Activated T-helper 17 cell treated with anti-CD3 and anti-CD28 coated beads, Interleukin-2, amount 50 U/mL, for 72 hours (primary cell): ENCODE data around the gene PTPN12. TPM values are rescaled to one million over a fixed set of nuclear protein-coding genes. Genes with fewer than 3 reads are reported as not detected.
"Not testable (repeated sequence)": the region's sequence is repeated elsewhere in the genome, so short reads cannot be mapped to it uniquely, and the experiment has no call there.

Experiments
- ATAC-seq: fragments of 150-1000 bp; cut with Tn5 transposase; replicated peaks from 2 replicates; pipeline ENCODE4 v1.10.0; 2021; ENCODE audit warnings: mild to moderate bottlenecking, moderate library complexity
- H3K27ac Mint-ChIP-seq: one replicate; pipeline ENCODE4 v1.8.0; 2022; ENCODE audit warnings: mixed read lengths
- H3K27me3 Mint-ChIP-seq: one replicate; pipeline ENCODE4 v1.8.0; 2022; ENCODE audit warnings: mixed read lengths
- H3K36me3 Mint-ChIP-seq: one replicate; pipeline ENCODE4 v1.8.0; 2022; ENCODE audit warnings: low read depth, mild to moderate bottlenecking, mixed read lengths
- H3K4me1 Mint-ChIP-seq: one replicate; pipeline ENCODE4 v1.8.0; 2022; ENCODE audit warnings: mixed read lengths
- H3K4me3 Mint-ChIP-seq: one replicate; pipeline ENCODE4 v1.8.0; 2022; ENCODE audit warnings: mild to moderate bottlenecking, mixed read lengths
- H3K9me3 Mint-ChIP-seq: one replicate; pipeline ENCODE4 v1.8.0; 2022; ENCODE audit warnings: mixed read lengths
- total RNA-seq, 2 donors: library from RNA; stranded (reverse); gene quantifications; one replicate each; pipeline ENCODE4 v1.2.3, GENCODE V29; 2022

Gene PTPN12
- total RNA-seq, 2 donors from 2014 or later: 10.8 to 11.7 TPM

DNA sequence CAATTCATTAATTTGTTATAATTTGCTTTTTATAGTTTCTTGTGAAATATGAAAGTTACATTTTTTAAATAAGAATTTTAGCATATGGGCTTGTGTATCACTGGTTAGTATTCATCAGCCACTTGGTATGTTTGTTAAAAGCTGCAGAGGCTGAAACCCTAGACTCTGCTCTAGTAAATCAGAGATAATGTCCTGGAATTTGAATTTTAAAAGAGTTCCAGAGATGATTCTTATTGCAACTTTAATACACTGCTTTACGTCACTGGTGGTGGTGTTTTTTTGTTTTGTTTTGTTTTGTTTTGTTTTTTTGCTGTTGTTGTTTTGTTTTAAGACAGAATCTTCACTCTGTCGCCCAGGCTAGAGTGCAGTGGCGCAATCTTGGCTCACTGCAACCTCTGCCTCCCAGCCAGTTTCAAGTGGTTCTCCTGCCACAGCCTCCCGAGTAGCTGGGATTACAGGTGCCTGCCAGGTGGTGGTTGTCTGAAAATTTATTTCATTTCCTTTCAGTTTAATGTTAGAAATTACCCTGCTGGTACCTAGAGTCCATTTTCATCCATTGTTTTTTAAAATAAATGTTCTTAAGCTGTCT lies 43.8 kb downstream of the PTPN12 start:
- Mint-ChIP-seq H3K9me3 (no peaks in the 10 kb centered on the region), H3K36me3 (no peaks in the 10 kb centered on the region), H3K27me3 (no peaks in the 10 kb centered on the region), H3K4me3 (no peak overlapping the region), H3K27ac (no peak overlapping the region), H3K4me1 (no peaks in the 10 kb centered on the region)
- ATAC-seq: no peak

- H3K4me3 Mint-ChIP-seq: no peak overlapping the region
These were observed 50.2 kb downstream of the PTPN12 start for GRCh38 chr7:77587272-77587671.

DNA sequence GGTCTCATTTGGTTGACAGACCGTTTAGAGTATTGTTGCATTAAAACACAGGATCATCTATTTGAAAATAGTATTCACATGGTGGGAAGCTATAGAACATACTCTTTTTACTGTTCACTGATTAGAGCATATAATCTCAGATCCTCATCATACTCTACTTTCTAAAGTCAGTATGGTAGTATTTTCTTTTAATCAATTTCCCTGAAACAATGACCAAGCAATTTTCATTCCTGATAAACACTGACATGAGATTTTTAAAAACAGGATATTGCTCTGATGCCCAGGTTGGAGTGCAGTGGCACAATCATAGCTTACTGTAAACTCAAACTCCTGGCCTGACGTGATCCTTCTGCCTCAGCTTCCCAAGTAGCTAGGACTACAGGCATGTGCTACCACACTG lies 63.9 kb downstream of the PTPN12 start:
- no peaks in the 10 kb centered on the region for H3K4me1 Mint-ChIP-seq
- H3K9me3 Mint-ChIP-seq: no peaks in the 10 kb centered on the region
- no peaks in the 10 kb centered on the region for H3K27me3 Mint-ChIP-seq

More at GRCh38 chr7:77587272-77587671, 50.2 kb downstream of the PTPN12 start:
- no peaks in the 10 kb centered on the region for H3K36me3 Mint-ChIP-seq
- H3K27ac Mint-ChIP-seq: no peak overlapping the region
- no peaks in the 10 kb centered on the region for H3K27me3 Mint-ChIP-seq
- ATAC-seq: no peak
- H3K4me1 Mint-ChIP-seq: peaks cover 15% of the 10 kb centered on the region
- no peaks in the 10 kb centered on the region for H3K9me3 Mint-ChIP-seq

GRCh38 chr7:77606562-77606961 lies 69.5 kb downstream of the PTPN12 start:
- Mint-ChIP-seq H3K4me3 (no peak overlapping the region), H3K9me3 (no peaks in the 10 kb centered on the region), H3K27me3 (no peaks in the 10 kb centered on the region), H3K4me1 (no peaks in the 10 kb centered on the region), H3K27ac (no peak overlapping the region), H3K36me3 (peaks cover 3% of the 10 kb centered on the region)
- no peak for ATAC-seq

More for the DNA sequence above, 63.9 kb downstream of the PTPN12 start:
- no peak overlapping the region for H3K27ac Mint-ChIP-seq
- H3K4me3 Mint-ChIP-seq: no peak overlapping the region
- ATAC-seq: no peak
- peaks cover 10% of the 10 kb centered on the region for H3K36me3 Mint-ChIP-seq

- Mint-ChIP-seq H3K27me3 (no peaks in the 10 kb centered on the region), H3K27ac (no peak overlapping the region), H3K36me3 (no peaks in the 10 kb centered on the region), H3K4me1 (no peaks in the 10 kb centered on the region), H3K9me3 (no peaks in the 10 kb centered on the region), H3K4me3 (no peak overlapping the region)
- no peak for ATAC-seq
These were observed 82.2 kb downstream of the PTPN12 start for GRCh38 chr7:77619314-77619713.

DNA sequence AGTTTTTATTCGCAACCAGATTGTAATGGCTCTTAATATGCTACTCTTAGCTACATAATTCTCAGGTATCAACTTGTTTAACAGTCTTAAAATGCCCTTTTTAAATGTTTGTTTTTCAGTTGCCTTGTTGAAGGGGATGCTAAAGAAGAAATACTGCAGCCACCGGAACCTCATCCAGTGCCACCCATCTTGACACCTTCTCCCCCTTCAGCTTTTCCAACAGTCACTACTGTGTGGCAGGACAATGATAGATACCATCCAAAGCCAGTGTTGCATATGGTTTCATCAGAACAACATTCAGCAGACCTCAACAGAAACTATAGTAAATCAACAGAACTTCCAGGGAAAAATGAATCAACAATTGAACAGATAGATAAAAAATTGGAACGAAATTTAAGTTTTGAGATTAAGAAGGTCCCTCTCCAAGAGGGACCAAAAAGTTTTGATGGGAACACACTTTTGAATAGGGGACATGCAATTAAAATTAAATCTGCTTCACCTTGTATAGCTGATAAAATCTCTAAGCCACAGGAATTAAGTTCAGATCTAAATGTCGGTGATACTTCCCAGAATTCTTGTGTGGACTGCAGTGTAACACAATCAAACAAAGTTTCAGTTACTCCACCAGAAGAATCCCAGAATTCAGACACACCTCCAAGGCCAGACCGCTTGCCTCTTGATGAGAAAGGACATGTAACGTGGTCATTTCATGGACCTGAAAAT lies 89.7 kb downstream of the PTPN12 start:
- Mint-ChIP-seq H3K27me3 (no peaks in the 10 kb centered on the region), H3K27ac (no peak overlapping the region), H3K36me3 (peaks cover 17% of the 10 kb centered on the region)

GRCh38 chr7:77627309-77627676 lies 90.2 kb downstream of the PTPN12 start:
- Mint-ChIP-seq H3K27ac (no peak overlapping the region), H3K4me1 (no peaks in the 10 kb centered on the region), H3K27me3 (no peaks in the 10 kb centered on the region), H3K36me3 (peaks cover 17% of the 10 kb centered on the region), H3K9me3 (no peaks in the 10 kb centered on the region), H3K4me3 (no peak overlapping the region)
- ATAC-seq: peak; percentile 39

More for the DNA sequence above, 89.7 kb downstream of the PTPN12 start:
- ATAC-seq: no peak
- Mint-ChIP-seq H3K9me3 (no peaks in the 10 kb centered on the region), H3K4me3 (no peak overlapping the region), H3K4me1 (no peaks in the 10 kb centered on the region)

- Mint-ChIP-seq H3K27me3 (no peaks in the 10 kb centered on the region), H3K4me3 (no peak overlapping the region), H3K9me3 (no peaks in the 10 kb centered on the region), H3K36me3 (peaks cover 17% of the 10 kb centered on the region), H3K4me1 (no peaks in the 10 kb centered on the region), H3K27ac (no peak overlapping the region)
- ATAC-seq: no peak
These were observed 92.7 kb downstream of the PTPN12 start for GRCh38 chr7:77629797-77630196.

DNA sequence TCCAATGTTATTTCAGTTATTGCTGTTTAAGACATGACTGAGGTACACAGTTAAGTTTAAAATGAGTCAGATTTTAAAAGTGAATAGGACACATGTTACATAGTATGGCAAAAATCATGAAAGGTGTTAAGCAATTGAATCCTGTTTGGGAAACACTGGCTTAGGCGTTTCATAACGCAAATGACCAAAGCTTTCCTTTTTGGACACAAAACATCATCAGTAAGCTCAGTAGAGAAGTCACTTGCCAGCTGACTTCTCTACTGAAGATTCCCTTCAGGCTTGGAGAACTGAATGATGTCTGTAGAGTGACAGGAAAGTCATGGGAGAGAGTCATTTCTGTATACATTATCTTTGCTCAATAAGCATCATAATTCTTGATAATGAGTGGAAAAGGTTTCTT lies 94.7 kb downstream of the PTPN12 start:
- Mint-ChIP-seq H3K9me3 (no peaks in the 10 kb centered on the region), H3K27me3 (no peaks in the 10 kb centered on the region), H3K4me1 (no peaks in the 10 kb centered on the region), H3K27ac (no peak overlapping the region), H3K4me3 (no peak overlapping the region), H3K36me3 (peaks cover 8% of the 10 kb centered on the region)
- no peak for ATAC-seq

DNA sequence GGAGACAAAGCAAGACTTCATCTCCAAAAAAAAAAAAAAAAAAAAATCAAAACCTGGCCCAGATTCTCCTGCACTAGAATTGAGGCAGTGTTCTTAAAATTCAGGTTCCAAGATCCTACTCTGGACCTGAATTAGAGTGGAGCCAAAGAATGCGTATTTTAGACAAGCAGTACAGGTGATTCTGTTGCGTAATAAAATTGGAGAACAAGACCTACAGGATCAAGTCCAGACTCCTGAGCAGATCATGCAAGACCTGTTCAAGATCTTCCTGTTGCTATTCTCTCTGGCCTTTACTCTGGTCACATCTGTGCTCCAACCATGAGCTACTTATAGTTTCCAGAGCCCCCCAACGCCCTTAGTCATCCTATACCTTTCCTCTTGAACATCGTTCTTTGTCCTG lies 107.7 kb downstream of the PTPN12 start:
- Mint-ChIP-seq H3K36me3 (no peaks in the 10 kb centered on the region), H3K4me3 (no peak overlapping the region), H3K27ac (no peak overlapping the region), H3K27me3 (no peaks in the 10 kb centered on the region), H3K9me3 (no peaks in the 10 kb centered on the region), H3K4me1 (no peaks in the 10 kb centered on the region)
- no peak for ATAC-seq

DNA sequence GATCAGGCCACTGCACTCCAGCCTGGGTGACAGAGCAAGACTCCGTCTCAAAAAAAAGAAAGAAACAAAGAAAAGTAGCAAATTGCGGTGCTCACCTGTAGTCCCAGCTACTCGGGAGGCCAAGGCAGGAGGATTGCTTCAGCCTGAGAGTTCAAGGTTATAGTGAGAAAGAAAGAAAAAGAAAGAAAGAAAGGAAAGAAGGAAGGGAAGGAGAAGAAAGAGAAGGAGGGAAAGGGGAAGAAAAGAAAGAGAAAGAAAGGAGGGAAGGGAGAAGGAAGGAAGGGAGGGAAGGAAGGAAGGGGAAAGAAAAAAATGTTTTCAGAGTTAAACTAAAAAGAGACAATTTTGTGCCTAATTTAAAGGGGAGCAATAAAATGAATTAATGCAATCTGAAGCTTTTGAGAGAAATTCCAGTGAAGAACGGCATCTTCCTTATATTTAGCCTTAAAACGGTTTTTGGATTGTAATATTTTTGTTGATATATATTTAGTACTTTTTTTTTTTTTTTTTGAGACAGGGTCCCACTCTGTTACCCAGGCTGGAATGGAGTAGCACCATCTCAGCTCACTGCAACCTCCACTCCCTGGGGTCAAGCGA lies 111.7 kb downstream of the PTPN12 start:
- Mint-ChIP-seq H3K4me1 (no peaks in the 10 kb centered on the region), H3K27me3 (no peaks in the 10 kb centered on the region), H3K36me3 (no peaks in the 10 kb centered on the region), H3K4me3 (no peak overlapping the region), H3K27ac (no peak overlapping the region), H3K9me3 (no peaks in the 10 kb centered on the region)
- ATAC-seq: no peak

DNA sequence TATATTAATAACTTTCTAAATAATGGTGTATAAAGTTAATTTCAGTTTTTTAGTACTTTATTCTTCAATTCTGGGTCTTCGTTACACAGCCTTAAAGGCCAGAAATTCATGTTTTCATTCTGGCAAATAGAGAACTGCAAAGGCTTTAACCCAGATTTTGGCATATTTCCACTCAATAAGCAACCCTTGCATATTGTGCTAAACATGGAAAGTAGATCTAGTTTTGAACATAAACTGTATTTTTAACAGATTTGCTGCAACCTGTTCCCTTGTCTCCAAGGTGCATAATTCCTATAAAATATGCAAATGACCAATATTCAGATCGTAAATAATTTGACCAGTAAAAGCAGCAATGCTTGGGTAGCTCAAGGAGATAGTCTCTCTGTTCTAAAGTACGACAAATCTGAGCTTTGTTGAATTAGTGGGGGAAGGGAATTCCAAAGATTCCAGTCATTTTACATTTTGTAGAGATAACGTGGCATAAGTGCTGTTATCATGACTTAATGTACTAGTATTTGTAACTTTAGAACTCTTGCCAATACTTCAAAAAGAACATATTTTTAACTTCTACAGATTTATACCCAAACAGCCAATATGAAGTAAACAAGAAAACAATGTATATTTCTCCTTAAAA lies 112.7 kb downstream of the PTPN12 start:
- no peaks in the 10 kb centered on the region for H3K4me1 Mint-ChIP-seq
- no peaks in the 10 kb centered on the region for H3K9me3 Mint-ChIP-seq
- no peak overlapping the region for H3K4me3 Mint-ChIP-seq
- H3K27me3 Mint-ChIP-seq: no peaks in the 10 kb centered on the region
- ATAC-seq: no peak
- H3K27ac Mint-ChIP-seq: no peak overlapping the region
- no peaks in the 10 kb centered on the region for H3K36me3 Mint-ChIP-seq

DNA sequence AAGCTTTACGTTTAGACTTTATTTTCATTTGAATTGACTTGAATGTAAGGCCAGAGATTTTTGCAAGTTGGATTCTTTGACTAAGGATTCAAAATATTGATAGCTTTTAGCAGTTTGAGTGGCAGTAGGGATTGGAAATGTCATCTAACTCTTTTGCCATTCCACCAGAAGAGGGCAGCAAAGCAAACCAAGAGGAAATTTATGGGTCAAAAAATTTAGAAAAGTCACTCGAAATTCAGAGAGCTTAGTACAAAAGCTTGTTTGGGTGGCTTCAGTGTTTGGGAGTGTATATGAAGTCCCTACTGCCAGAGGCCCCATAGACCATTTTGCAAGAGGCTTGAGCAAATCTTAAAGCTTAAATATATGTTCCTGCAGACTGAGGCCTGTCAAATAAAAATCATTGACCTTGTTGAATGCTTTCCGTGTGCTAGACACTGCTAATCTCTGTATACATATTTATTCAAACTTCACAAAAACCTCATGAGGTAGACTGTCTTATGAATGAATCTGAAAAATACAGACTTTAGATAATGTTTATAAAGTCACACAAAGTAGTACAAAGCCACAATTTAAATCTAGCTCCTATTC lies 114.6 kb downstream of the PTPN12 start:
- Mint-ChIP-seq H3K27me3 (no peaks in the 10 kb centered on the region), H3K4me3 (no peak overlapping the region), H3K27ac (no peak overlapping the region), H3K9me3 (no peaks in the 10 kb centered on the region), H3K36me3 (no peaks in the 10 kb centered on the region), H3K4me1 (no peaks in the 10 kb centered on the region)
- no peak for ATAC-seq

GRCh38 chr7:77652826-77653225 lies 115.7 kb downstream of the PTPN12 start:
- H3K4me3 Mint-ChIP-seq, H3K27me3 Mint-ChIP-seq, H3K36me3 Mint-ChIP-seq, ATAC-seq, H3K4me1 Mint-ChIP-seq, H3K27ac Mint-ChIP-seq, H3K9me3 Mint-ChIP-seq: not testable (repeated sequence)
